GM10266 (cell line): Measurements from ENCODE around the gene MED23.

ENCODE experiments used
- DNase-seq: peaks from one replicate; pipeline ENCODE4 v3.0.0; 2012; ENCODE audit errors: extremely low spot score
- TF ChIP-seq, protein P1 (sequence below): IDR thresholded peaks from 2 replicates; pipeline ENCODE4 v1.5.1; 2012; ENCODE audit warnings: mild to moderate bottlenecking, low read depth; ENCODE audit not compliant: control insufficient read depth, insufficient read depth; ENCODE audit errors: missing control alignments

MED23 gene

DNA sequence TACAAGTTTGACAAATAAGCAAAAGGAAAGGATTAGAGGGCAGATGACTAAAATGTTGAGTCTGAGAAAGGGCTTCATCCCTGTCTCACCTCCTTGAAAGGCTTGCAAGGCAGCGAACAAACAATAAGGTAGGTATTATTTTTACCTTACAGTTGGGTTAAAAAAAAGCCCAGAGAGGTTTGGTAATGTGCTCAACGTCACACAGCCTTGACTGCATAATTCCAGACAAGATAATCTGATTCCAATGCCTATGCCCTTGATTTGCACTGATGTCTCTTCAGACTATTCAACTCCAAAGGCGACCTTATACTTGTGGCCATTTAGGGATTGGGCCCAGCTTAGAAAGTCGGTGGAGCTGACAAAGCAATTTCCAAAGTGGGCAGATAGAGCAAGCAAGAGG, 53.4 kb downstream of the MED23 start:
- DNase-seq: no peak
- TF ChIP-seq, protein P1, sequence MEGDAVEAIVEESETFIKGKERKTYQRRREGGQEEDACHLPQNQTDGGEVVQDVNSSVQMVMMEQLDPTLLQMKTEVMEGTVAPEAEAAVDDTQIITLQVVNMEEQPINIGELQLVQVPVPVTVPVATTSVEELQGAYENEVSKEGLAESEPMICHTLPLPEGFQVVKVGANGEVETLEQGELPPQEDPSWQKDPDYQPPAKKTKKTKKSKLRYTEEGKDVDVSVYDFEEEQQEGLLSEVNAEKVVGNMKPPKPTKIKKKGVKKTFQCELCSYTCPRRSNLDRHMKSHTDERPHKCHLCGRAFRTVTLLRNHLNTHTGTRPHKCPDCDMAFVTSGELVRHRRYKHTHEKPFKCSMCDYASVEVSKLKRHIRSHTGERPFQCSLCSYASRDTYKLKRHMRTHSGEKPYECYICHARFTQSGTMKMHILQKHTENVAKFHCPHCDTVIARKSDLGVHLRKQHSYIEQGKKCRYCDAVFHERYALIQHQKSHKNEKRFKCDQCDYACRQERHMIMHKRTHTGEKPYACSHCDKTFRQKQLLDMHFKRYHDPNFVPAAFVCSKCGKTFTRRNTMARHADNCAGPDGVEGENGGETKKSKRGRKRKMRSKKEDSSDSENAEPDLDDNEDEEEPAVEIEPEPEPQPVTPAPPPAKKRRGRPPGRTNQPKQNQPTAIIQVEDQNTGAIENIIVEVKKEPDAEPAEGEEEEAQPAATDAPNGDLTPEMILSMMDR: no peak

DNA sequence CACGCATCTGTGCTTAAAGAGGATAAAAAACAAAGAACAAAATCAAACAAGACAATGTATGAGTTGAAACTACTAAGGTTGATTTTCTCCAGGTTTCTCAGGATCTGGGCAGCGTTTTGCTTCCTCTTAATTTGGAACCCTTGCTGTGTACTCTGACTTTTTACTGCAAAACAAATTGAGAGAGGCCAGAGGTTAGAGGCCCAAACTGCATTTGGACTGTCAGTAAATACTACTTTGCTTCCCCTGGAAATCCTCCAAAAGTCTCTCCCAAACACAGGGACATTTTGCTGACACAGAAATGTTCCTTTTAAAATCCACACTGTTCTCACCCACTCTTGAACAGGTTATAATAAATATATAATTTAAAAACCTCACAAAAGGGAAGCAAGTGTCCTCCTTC, 53.9 kb downstream of the MED23 start:
- DNase-seq: no peak
- TF ChIP-seq, protein P1: no peak

DNA sequence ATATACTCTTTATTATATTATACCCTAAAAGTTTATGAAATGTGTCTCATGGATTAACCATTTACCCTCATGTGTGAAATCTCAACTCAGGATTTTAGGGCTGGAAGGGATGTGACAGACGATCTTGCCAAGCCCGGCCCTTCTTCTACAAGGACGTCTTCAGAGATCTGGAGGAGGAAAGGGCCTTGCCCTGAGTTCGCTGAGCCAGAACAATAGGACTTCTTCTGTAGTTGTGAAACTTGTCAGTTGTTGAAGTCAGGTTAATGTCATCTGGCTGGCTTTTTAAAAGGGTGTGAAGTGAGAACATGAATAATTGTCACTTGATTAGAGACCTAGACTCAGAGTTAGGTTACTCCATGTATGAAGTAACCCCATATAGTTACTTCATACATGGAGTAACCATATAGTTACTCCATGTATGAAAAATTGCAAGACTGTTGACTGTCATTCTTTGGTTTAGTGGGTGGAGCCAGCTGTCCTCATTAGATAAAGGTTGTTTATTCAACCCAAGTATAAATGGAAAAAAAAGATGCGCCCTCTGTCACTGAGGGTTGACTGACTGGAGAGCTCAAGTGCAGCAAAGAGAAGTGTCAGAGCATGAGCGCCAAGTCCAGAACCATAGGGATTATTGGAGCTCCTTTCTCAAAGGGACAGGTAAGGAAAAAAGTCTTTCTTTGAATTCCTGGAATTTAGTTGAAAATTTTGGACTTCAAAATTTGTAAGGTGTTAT, 55.2 kb downstream of the MED23 start, which contains the start of gene ARG1:
Gene ARG1 (plus strand): TSS at position 541 of the 730 bp plus-strand sequence. CDS start 57 bp downstream, at position 598.
- DNase-seq: no peak

DNA sequence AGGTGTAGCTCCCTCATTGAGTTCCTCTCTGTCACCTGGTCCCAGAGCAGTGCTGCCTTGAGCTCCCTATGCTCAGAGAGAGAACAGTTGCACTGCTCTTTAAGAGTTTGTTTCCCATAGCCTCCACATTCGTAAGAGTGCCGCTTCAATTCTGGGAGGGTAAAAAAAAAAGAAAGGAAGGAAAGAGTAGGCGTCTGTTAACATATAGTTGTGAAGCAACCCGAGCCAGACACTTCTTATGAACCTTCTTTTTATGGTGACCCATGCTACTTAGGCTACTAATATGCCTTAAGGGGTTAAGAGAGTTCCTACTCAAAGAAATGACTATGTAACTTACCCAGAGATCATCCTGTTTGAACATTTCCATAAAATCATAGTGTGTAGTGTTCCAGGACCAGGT, 59.3 kb downstream of the MED23 start:
- DNase-seq: no peak
- TF ChIP-seq, protein P1: no peak

More for the DNA sequence above, 55.2 kb downstream of the MED23 start, which contains the start of gene ARG1:
- TF ChIP-seq, protein P1: no peak

DNA sequence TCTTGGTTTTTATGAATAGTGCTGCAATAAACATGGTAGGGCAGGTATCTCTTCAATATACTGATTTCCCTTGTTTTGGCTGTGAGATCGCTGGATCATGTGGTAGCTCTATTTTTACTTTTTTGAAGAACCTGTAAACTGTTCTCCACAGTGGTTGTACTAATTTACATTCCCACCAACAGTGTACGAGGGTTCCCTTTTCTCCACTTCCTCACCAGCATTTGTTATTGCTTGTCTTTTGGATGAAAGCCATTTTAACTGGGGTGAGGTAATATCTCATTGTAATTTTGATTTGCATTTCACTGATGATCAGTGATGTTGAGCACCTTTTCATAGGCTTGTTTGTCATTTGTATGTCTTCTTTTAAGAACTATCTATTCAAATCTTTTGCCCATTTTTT, 63.0 kb downstream of the MED23 start:
- TF ChIP-seq, protein P1: no peak

DNA sequence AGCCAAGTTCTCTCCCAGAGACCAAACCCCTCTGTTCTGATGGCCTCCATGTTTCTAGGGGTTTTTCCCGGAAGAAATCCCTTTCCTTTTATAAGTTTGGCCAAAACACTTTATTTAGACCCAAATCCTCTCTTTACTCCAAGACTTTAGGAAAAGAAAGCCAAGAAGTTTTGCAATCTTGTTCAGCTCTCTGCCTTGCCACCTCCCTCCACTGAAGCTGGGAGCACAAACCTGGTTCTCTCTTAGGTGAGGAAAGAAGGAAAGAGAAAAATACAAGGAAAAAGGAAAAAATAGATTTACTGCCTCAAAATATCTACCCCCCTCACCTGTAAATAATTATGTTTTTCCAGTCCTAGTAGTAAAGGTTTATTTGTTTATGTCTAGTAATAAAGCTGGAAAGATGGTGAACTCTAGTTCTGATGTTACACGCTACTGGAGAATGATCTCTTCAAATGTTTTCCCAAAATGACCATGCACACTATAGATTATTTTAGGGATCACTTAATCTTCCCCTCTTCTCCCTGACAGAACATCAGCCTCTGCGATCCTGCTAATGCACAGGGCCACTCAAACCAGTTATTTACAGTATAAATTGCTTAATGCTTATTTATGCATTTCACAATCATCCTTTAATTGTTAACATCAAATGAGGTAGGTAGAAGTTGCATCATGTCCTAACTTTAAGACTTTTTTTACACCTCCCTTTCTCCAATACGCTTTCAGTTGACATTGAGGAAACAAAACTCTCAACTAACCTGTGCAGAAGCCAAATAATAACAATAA, 65.9 kb downstream of the MED23 start:
- TF ChIP-seq, protein P1: no peak

More for the DNA sequence above, 63.0 kb downstream of the MED23 start:
- DNase-seq: no peak

DNA sequence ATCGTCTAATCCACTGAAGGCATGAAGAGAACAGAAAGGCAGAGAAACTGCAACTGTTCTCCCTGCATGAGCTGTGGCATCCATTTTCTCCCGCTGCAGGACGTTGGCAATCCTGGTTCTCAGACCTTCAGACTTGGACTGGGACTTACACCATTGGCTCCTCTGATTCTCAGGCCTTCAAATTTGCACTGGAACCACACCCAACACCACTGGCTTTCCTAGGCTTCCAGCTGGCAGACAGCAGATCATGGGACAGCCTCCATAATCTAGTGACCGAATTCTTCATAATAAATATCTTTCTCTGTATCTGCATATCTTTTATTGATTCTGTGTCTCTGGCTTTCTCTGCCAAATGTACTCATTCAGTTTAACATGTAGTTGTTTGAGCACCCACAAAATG, 69.1 kb downstream of the MED23 start:
- TF ChIP-seq, protein P1: no peak
- no peak for DNase-seq

More for the DNA sequence above, 65.9 kb downstream of the MED23 start:
- no peak for DNase-seq
